OCI-LY1 (cell line): ENCODE data around the gene IFITM10.

Source experiments
- EZH2 ChIP-seq: fragments of 200-600 bp; sonication (generic), shearing (Covaris generic); IDR thresholded peaks from 2 replicates; pipeline ENCODE4 v1.8.0; 2017; ENCODE audit warnings: borderline replicate concordance, mixed run types, mild to moderate bottlenecking, antibody characterized with exemption, low read length, moderate library complexity, mixed read lengths
- TF ChIP-seq, protein P1 (sequence below): fragments of 200-600 bp; sonication (generic), shearing (Covaris generic); IDR thresholded peaks from 2 replicates; pipeline ENCODE4 v1.5.1; 2017; ENCODE audit warnings: mild to moderate bottlenecking, antibody characterized with exemption, low read length, moderate library complexity, mixed read lengths

DNA sequence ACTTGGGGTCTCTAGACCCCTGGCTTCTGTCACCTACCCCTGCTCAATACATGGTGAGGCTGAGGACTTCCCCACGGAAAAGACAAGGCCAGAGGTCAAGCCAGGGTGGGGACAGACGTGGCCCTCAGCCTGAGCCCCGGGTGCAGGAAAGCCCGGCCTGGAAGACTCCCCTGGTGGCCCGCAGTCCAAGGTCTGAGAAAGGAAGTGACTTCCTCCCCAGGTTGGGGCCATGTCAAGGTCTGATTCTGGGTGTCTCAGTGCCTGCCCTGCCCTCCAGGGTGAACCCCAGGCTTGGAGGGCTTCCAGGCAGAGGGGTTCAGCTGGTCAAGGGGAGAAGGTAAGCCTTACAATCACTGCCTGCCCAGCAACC is 9.4 kb upstream of the IFITM10 start:
- TF ChIP-seq, protein P1, sequence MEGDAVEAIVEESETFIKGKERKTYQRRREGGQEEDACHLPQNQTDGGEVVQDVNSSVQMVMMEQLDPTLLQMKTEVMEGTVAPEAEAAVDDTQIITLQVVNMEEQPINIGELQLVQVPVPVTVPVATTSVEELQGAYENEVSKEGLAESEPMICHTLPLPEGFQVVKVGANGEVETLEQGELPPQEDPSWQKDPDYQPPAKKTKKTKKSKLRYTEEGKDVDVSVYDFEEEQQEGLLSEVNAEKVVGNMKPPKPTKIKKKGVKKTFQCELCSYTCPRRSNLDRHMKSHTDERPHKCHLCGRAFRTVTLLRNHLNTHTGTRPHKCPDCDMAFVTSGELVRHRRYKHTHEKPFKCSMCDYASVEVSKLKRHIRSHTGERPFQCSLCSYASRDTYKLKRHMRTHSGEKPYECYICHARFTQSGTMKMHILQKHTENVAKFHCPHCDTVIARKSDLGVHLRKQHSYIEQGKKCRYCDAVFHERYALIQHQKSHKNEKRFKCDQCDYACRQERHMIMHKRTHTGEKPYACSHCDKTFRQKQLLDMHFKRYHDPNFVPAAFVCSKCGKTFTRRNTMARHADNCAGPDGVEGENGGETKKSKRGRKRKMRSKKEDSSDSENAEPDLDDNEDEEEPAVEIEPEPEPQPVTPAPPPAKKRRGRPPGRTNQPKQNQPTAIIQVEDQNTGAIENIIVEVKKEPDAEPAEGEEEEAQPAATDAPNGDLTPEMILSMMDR, result no peak
- TF ChIP-seq EZH2, result no peak
